Measurements from ENCODE around the gene HIPK2. TPM values are rescaled to one million over a fixed set of nuclear protein-coding genes. Genes with fewer than 3 reads are reported as not detected.

The HIPK2 gene
- total RNA-seq, 1 experiment from 2014 or later, result 64.3 TPM

GRCh38 chr7:139791316-139791715, 13.5 kb upstream of the HIPK2 start:
- BruUV-seq (replicated peaks), result no TSS peak
- Mint-ChIP-seq H3K27me3 (ENCODE audit: insufficient read depth, unreplicated experiment) (no peaks in the 10 kb centered on the region), H3K27ac (ENCODE audit: low read depth, unreplicated experiment) (no peak overlapping the region), H3K36me3 (ENCODE audit: insufficient read depth, unreplicated experiment) (peaks cover 7% of the 10 kb centered on the region), H3K4me3 (ENCODE audit: unreplicated experiment) (no peak overlapping the region), H3K9me3 (ENCODE audit: unreplicated experiment) (peaks cover 7% of the 10 kb centered on the region), H3K4me1 (ENCODE audit: insufficient read depth, unreplicated experiment) (no peaks in the 10 kb centered on the region)
- ChIA-PET CTCF (interaction anchor here (0.6 kb wide), 1 partner anchor 27 kb away, joined by 3 read pairs; no protein-coding TSS in a partner anchor), POLR2A (no interaction called here)
- intact Hi-C loops (cut with micrococcal nuclease), result no loop called here
- no peak for TF ChIP-seq CTCF (IDR thresholded peaks at IDR 0.05; ENCODE audit: unreplicated experiment)
- no peak for DNase-seq (ENCODE audit: unreplicated experiment)

- TF ChIP-seq CTCF (IDR thresholded peaks at IDR 0.05; ENCODE audit: unreplicated experiment), result no peak
- ChIA-PET POLR2A (no interaction called here), CTCF (interaction anchor here (0.6 to 2.5 kb wide), 5 partner anchors 52 to 234 kb away, joined by 3 to 12 read pairs (median 5); no protein-coding TSS in a partner anchor)
- no peak overlapping the region for H3K4me3 Mint-ChIP-seq (ENCODE audit: unreplicated experiment)
- H3K4me1 Mint-ChIP-seq (ENCODE audit: insufficient read depth, unreplicated experiment), result peaks cover 4% of the 10 kb centered on the region
- DNase-seq (ENCODE audit: unreplicated experiment), result no peak
- H3K9me3 Mint-ChIP-seq (ENCODE audit: unreplicated experiment), result no peaks in the 10 kb centered on the region
- intact Hi-C loops (cut with micrococcal nuclease), result no loop called here
- BruUV-seq (replicated peaks), result no TSS peak
- peaks cover 7% of the 10 kb centered on the region for H3K36me3 Mint-ChIP-seq (ENCODE audit: insufficient read depth, unreplicated experiment)
- no peak overlapping the region for H3K27ac Mint-ChIP-seq (ENCODE audit: low read depth, unreplicated experiment)
- H3K27me3 Mint-ChIP-seq (ENCODE audit: insufficient read depth, unreplicated experiment), result no peaks in the 10 kb centered on the region
These were observed 6.8 kb upstream of the HIPK2 start for GRCh38 chr7:139784648-139785047.

GRCh38 chr7:139783647-139784385, 6.0 kb upstream of the HIPK2 start:
- no peaks in the 10 kb centered on the region for H3K27me3 Mint-ChIP-seq (ENCODE audit: insufficient read depth, unreplicated experiment)
- H3K27ac Mint-ChIP-seq (ENCODE audit: low read depth, unreplicated experiment), result no peak overlapping the region
- intact Hi-C loops (cut with micrococcal nuclease), result no loop called here
- POLR2A ChIA-PET, result interaction anchor here (0.6 to 1.0 kb wide), 3 partner anchors 18 to 132 kb away, joined by 3 to 5 read pairs (median 4); no protein-coding TSS in a partner anchor
- H3K9me3 Mint-ChIP-seq (ENCODE audit: unreplicated experiment), result no peaks in the 10 kb centered on the region
- no TSS peak for BruUV-seq (replicated peaks)
- DNase-seq (ENCODE audit: unreplicated experiment), result peak; percentile 55
- no peak overlapping the region for H3K4me3 Mint-ChIP-seq (ENCODE audit: unreplicated experiment)
- no peak for TF ChIP-seq CTCF (IDR thresholded peaks at IDR 0.05; ENCODE audit: unreplicated experiment)
- H3K4me1 Mint-ChIP-seq (ENCODE audit: insufficient read depth, unreplicated experiment), result peaks cover 13% of the 10 kb centered on the region
- peaks cover 13% of the 10 kb centered on the region for H3K36me3 Mint-ChIP-seq (ENCODE audit: insufficient read depth, unreplicated experiment)
- CTCF ChIA-PET, result interaction anchor here (0.6 to 2.5 kb wide), 10 partner anchors 13 to 235 kb away, joined by 3 to 12 read pairs (median 4); no protein-coding TSS in a partner anchor

GRCh38 chr7:139782932-139783331, 5.1 kb upstream of the HIPK2 start:
- Mint-ChIP-seq H3K27ac (ENCODE audit: low read depth, unreplicated experiment) (no peak overlapping the region), H3K4me3 (ENCODE audit: unreplicated experiment) (no peak overlapping the region), H3K9me3 (ENCODE audit: unreplicated experiment) (no peaks in the 10 kb centered on the region), H3K27me3 (ENCODE audit: insufficient read depth, unreplicated experiment) (no peaks in the 10 kb centered on the region), H3K4me1 (ENCODE audit: insufficient read depth, unreplicated experiment) (peaks cover 16% of the 10 kb centered on the region), H3K36me3 (ENCODE audit: insufficient read depth, unreplicated experiment) (peaks cover 13% of the 10 kb centered on the region)
- ChIA-PET POLR2A (interaction anchor here (0.6 to 1.0 kb wide), 3 partner anchors 18 to 133 kb away, joined by 3 to 5 read pairs (median 4); no protein-coding TSS in a partner anchor), CTCF (interaction anchor here (0.5 to 2.5 kb wide), 9 partner anchors 14 to 357 kb away, joined by 3 to 12 read pairs (median 4); no protein-coding TSS in a partner anchor)
- TF ChIP-seq CTCF (IDR thresholded peaks at IDR 0.05; ENCODE audit: unreplicated experiment), result no peak
- intact Hi-C loops (cut with micrococcal nuclease), result no loop called here
- no peak for DNase-seq (ENCODE audit: unreplicated experiment)
- BruUV-seq (replicated peaks), result no TSS peak
